A204.1 (cell line): ENCODE results near the gene CTNNA2.

ENCODE experiments used
- FAIRE-seq: peaks from 2 replicates; lab custom pipeline; 2012; peaks lifted over from hg19 to GRCh38; lab: Jason Lieb, UNC

CTNNA2 gene

GRCh38 chr2:79612999-79613398 is 100.1 kb downstream of the CTNNA2 start:
- no peak for FAIRE-seq

DNA sequence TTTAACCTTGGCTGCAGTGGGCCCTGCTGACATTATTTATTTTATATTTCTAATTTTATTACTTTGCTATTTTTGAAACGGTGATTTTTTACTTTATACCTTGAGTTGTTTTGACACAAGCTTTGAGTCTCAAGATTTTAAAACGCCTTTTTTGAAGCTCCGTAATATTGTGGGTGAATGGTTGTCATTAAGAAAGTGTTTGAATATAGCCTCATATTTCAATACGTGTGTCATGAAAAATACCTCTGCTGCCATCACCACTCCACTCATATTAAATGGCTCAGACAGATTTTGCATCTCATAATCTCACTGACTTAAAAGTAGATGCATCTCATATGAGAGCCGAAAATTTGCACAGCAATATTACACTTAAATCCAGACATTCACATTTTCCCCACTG is 106.6 kb downstream of the CTNNA2 start:
- no peak for FAIRE-seq

DNA sequence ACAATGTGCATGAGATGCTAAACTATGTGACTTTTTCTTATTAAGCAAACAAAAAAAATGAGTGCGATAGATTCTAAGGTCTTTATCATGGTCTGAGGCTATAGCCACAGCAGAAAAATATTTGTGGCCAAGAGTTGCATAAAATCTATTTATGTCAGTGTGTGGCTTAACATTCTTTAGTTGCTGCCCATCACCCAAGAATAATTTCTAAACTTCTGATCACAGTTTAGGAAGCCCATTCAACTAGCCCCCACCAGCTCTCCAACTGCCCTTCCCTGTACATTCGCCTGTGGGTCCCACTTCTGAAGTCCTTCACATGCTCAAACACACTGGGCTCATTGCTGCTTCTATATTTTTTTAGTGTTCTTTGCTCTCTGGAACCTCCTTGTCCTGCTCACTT is 107.1 kb downstream of the CTNNA2 start:
- FAIRE-seq: no peak

GRCh38 chr2:79620679-79621078 is 107.8 kb downstream of the CTNNA2 start:
- no peak for FAIRE-seq

DNA sequence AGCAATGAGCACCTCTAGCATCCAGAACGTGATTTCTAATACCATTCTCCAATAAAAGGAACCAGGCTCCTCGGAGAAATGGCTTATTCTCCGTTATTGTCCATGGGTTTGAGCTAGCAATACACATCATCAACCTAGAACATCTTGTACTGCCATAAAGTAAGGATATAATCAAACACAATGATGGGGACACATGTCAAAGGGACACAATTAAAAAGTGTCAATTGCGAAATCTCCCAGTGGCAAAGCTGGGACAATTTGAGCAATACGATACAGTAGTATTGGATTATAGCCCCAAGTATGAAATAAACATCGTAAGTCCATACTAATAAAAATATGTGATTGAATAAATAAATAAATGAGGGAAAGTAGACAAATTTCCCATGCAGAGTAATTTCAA is 108.4 kb downstream of the CTNNA2 start:
- FAIRE-seq: no peak

DNA sequence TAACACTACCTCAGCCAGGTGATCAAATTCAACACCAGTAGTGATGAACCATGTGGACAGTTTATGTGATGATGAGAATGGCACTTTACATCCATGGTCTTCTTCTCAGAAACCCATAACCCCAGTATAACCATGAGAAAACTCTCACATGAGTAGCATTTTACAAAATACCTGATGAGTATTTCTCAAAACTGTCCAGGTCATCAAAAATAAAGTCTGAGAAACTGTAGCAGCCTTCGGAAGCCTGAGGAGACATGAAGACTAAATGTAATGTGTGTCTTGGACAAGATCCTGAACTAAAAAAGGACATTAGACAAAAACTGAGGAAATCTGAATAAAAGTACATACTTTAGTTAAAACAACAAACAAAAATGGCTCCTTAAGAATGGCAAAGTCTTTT is 108.9 kb downstream of the CTNNA2 start:
- FAIRE-seq: no peak

- no peak for FAIRE-seq
Measured at GRCh38 chr2:79622508-79622907, 109.7 kb downstream of the CTNNA2 start.

DNA sequence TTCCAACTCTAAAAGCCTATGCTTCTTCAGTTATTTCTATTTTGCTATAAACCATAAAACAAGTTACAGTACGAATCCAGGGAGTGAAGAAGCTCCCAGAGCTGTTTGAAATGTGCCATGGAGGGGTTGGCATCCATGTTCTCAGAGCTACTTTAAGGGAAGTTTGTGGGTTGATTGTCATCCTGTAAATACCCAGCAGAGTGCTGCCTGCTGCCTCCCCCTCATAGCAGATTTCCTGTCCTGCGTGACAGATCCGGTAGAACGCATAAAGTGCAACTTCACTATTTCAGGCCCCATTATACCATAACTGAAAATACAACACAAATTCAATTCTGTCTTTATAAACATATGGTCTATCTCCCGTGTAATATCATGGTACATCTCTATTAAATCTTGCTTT is 114.4 kb downstream of the CTNNA2 start:
- no peak for FAIRE-seq

GRCh38 chr2:79630060-79630459 is 117.2 kb downstream of the CTNNA2 start:
- no peak for FAIRE-seq

DNA sequence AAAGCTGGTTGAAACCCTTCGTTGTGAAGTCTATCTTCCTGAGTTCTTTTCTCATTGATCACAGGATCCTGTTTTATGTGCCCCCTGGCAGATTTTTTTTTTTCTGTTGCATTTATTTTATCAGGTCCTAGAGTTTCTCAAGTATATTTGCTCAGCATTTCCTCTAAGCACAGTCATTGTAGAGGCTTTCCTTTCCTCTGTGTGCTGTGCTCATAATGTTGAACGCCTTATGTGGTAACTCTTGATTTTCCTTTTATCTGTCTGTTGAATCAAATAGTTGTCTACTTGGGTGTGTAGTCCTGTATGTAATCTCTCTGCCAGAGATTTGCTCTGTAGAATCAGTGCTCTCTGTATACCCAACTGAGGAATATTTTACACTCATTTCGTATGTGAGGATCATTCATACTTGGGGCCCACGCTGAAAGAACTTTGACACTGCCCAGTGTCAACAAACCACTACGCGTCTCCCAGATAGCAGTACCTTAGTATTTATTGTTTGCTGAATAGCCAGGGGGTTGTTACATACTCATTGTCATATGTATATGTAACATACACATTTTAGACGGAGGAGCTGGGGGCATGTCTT is 118.2 kb downstream of the CTNNA2 start:
- FAIRE-seq: no peak

DNA sequence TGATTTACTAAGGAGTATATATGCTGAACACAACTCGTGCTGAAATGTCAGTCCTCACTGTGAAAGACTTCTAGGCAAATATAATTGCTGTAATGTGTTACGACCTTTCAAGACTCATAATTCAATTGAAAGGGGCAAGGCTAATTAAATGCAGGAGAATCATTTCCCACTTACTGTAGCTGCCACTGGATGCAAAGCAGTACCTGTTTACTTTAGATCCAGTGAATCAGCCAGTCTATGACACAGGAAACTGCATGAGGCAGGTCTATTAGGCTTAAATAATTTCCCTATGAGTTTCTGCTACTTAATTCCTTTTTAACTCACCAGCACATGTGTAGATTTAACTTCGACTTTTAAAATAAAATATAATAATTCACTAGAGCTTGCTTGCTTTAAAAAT is 125.6 kb downstream of the CTNNA2 start:
- FAIRE-seq: no peak

GRCh38 chr2:79638954-79639353 is 126.1 kb downstream of the CTNNA2 start:
- FAIRE-seq: no peak

GRCh38 chr2:79640001-79640400 is 127.2 kb downstream of the CTNNA2 start:
- no peak for FAIRE-seq

- no peak for FAIRE-seq
Measured at GRCh38 chr2:79649531-79649930, 136.7 kb downstream of the CTNNA2 start.

DNA sequence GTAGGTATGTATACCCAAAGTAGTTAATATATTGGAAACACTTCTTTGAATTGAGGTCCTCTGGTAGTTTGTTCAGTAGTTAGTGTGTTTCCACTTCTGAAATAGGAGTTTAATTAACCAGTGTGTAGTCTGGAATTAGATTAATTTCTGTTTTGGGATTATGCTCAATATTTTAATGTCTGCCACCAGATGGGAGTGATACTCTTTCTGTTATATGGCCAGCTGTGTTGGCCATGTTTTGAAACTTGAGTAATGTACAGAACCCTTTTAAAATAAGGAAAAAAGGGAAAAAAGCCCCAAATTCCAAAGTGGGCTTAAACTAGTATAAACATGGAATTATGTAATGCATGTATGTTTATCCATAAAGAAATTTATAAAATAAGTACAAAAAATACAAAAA is 147.7 kb downstream of the CTNNA2 start:
- FAIRE-seq: no peak

DNA sequence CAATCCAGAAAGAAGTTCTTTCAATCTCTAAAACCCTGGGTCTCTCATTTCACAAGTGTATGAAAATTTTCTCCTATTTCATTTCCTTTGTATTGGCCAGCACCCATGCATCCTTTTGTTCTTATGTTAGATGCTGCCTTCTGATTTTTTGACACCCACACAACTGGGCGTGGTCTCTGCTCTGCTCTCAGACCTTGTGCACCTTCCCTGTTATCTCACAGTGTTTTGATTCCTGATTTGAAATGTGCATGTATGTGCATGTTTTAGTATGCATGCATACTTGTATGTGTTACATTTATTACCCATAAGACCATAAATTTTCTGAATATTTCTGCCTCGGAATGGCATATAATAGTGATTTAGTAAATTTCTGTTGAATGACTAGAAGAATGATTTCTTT is 152.2 kb downstream of the CTNNA2 start:
- no peak for FAIRE-seq

DNA sequence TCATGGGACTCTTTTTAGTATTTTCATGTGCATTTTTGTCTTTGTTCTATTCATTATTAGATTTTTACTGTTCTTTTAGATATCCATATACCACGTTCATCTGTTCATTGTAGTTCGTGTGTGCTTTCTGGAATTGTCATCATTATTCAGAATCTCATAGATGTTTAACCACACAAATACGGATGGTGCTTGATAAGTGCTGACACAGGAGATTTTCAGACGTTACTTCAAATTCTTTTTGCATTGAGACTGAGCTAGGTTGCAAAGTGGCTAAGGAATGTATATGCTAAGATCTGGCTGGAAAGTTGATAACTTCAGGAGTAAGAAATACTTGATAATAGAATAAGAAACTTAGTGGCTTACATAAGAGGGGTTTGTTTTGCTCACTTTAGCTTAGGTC is 153.6 kb downstream of the CTNNA2 start:
- FAIRE-seq: no peak

GRCh38 chr2:79669714-79670113 is 156.9 kb downstream of the CTNNA2 start:
- FAIRE-seq: no peak

- no peak for FAIRE-seq
Measured at GRCh38 chr2:79670198-79670597, 157.3 kb downstream of the CTNNA2 start.

DNA sequence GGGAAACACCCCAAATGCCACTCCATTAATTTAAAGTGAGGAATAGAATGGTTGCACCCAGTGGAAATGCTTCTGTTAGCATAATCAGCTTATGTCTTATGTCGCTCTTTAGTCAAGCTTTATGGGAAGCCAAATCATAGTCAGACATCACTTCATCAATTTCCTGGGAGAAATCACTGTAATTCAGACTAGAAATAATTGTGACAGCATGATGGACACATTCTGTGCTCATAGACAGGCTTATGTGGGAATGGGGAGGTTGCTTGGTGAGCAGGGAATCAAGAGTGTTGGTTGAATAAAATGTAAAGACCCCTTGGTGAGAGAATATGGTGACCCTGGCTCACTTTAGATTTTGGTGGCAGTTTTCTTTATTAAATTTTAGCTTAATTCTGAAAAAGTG is 174.0 kb downstream of the CTNNA2 start:
- no peak for FAIRE-seq

DNA sequence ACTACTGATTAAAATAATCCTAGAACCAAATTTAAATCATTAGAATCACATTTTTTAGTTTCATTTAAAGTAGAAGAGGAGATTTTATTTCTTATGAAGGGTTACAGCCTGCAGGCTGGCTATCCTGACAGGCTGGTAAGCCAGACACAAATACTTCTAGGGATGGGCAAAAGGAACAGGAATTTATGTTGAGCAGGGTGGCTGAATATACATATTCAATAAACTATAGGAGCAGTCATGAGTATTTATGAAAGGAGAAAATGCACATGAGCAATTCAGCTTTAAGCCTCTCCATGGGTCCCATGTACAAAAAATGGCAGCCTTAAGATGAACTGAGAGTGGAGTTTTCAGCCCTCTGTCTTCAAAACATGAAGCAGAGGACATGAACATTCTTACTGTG is 182.4 kb downstream of the CTNNA2 start:
- FAIRE-seq: no peak

DNA sequence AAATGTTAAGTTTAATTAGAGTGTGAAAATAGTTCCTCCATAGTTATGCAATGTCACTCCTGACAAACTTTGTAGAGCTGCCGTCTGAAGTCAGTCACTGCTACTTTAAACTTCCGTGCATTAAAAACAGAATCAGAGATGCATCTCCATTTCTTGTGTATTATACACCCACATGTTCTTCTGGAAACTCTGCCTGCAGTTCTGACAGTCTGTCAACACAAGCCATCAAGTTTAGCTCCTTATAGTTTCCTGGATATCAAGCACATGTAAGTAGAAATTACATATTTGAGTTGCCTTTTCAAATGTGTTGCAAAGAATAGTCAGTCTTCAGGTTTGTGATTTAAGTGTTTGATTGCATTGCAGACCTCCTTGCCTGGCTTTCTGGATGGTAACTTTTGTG is 184.3 kb downstream of the CTNNA2 start:
- no peak for FAIRE-seq

- no peak for FAIRE-seq
Measured at GRCh38 chr2:79700651-79701050, 187.8 kb downstream of the CTNNA2 start.

DNA sequence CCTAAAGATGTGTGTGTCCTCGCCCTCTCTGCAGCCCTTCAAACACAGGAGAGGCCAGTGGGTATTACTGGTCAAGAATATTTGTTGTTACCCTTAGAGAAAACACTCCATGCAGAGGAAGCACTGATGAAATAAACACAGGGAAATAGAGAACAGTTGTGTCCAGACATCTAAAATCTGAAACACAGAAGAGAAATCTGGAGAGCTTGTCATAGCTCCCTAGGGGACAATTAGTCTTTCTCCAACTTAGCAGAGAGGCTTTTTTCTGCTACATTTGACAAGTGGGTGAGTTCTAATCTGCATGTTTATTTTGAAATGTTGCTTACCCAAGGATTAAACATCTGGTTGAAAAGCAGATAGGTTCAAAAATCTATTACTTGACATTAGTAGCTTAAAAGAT is 190.1 kb downstream of the CTNNA2 start:
- FAIRE-seq: no peak

- FAIRE-seq: no peak
Measured at GRCh38 chr2:79711098-79711497, 198.2 kb downstream of the CTNNA2 start.
